Gastroesophageal sphincter (tissue), 3 donors: ENCODE results near the gene VPS26B.

Experiments
- CTCF ChIP-seq, 4 experiments: fragments of 200-600 bp in 2 of 4; fragments of 450-650 bp in 2 of 4; sonication (generic) in 1 of 4; IDR thresholded peaks; one replicate each; pipeline ENCODE4 v1.5.1; 2017 to 2019; ENCODE audit warnings: antibody characterized with exemption in 4 of 4, mild to moderate bottlenecking in 2 of 4, moderate library complexity in 2 of 4
- POLR2A ChIP-seq, 2 donors: fragments of 450-650 bp; IDR thresholded peaks; one replicate each; pipeline ENCODE4 v1.6.1; 2017; ENCODE audit warnings: antibody characterized with exemption in 2 of 2, mild to moderate bottlenecking in 2 of 2, moderate library complexity in 1 of 2

- TF ChIP-seq CTCF (IDR thresholded peaks at IDR 0.05) (no peak), POLR2A (IDR thresholded peaks at IDR 0.05) (no peak)
These were observed 52.1 kb downstream of the VPS26B start for GRCh38 chr11:134276396-134277182.
